PC-3 (cell line): ENCODE results near the gene CACNA1E. TPM values are rescaled to one million over a fixed set of nuclear protein-coding genes. Genes with fewer than 3 reads are reported as not detected.

Source experiments
- ATAC-seq: fragments of 200-7000 bp; cut with Tn5 transposase; 2 replicates; pipeline ENCODE4 v1.9.1; 2020; ENCODE audit warnings: mild to moderate bottlenecking, moderate library complexity
- BruUV-seq: library from RNA; stranded (reverse); fragments of 400-500 nt; replicated peaks from 2 replicates; lab custom pipeline; 2021; lab: Mats Ljungman, UMichigan
- CTCF ChIA-PET: fragments of 300-600 bp; sonication (Branson Sonifier 250); formaldehyde crosslinking; loops from one replicate; lab custom pipeline; 2022; ENCODE audit warnings: antibody characterized with exemption; lab: Charles Lee
- POLR2A ChIA-PET: fragments of 300-600 bp; sonication (Branson Sonifier 250); formaldehyde crosslinking; loops from one replicate; lab custom pipeline; 2022; ENCODE audit warnings: antibody characterized with exemption; ENCODE audit not compliant: unreplicated experiment; lab: Charles Lee
- DNase-seq: peaks from one replicate; pipeline ENCODE4 v3.0.0-alpha.2; 2015
- H2AFZ ChIP-seq: fragments of 300-600 bp; sonication (generic); 2 replicates; pipeline ENCODE4 v1.6.0; 2016; ENCODE audit warnings: antibody characterized with exemption, low read length
- H3F3A ChIP-seq: fragments of 300-600 bp; sonication (generic); one replicate; pipeline ENCODE4 v1.6.0; 2017; ENCODE audit warnings: antibody characterized with exemption, low read length, control low read depth, mild to moderate bottlenecking; ENCODE audit not compliant: unreplicated experiment
- H3K27ac ChIP-seq: fragments of 300-600 bp; sonication (generic); 2 replicates; pipeline ENCODE4 v1.5.1; 2016; ENCODE audit warnings: mild to moderate bottlenecking, low read length
- H3K27me3 ChIP-seq: fragments of 300-600 bp; sonication (generic); 2 replicates; pipeline ENCODE4 v1.6.1; 2016; ENCODE audit warnings: low read length, mixed read lengths
- H3K36me3 ChIP-seq: fragments of 300-600 bp; sonication (generic); 2 replicates; pipeline ENCODE4 v1.6.1; 2016; ENCODE audit warnings: low read depth, mixed run types, low read length, mixed read lengths
- H3K4me1 ChIP-seq: fragments of 300-600 bp; sonication (generic); 2 replicates; pipeline ENCODE4 v1.5.1; 2016; ENCODE audit warnings: low read length; ENCODE audit not compliant: insufficient read depth
- H3K4me2 ChIP-seq: fragments of 300-600 bp; sonication (generic); 2 replicates; pipeline ENCODE4 v1.6.0; 2016; ENCODE audit warnings: low read length
- H3K4me3 ChIP-seq: fragments of 300-600 bp; sonication (generic); 2 replicates; pipeline ENCODE4 v1.5.1; 2016; ENCODE audit warnings: mild to moderate bottlenecking, low read length, mixed read lengths
- H3K79me2 ChIP-seq: fragments of 300-600 bp; sonication (generic); 2 replicates; pipeline ENCODE4 v1.6.1; 2017; ENCODE audit warnings: low read length, mixed read lengths
- H3K9ac ChIP-seq: fragments of 300-600 bp; sonication (generic); 2 replicates; pipeline ENCODE4 v1.6.0; 2016; ENCODE audit warnings: mild to moderate bottlenecking, low read length
- H3K9me2 ChIP-seq: fragments of 300-600 bp; sonication (generic); replicated peaks from 2 replicates; pipeline ENCODE4 v1.6.1; 2016; ENCODE audit warnings: mixed run types, low read length, mixed read lengths
- H3K9me3 ChIP-seq: fragments of 300-600 bp; sonication (generic); 2 replicates; pipeline ENCODE4 v1.6.1; 2016; ENCODE audit warnings: low read length, mixed read lengths
- H4K20me1 ChIP-seq: fragments of 300-600 bp; sonication (generic); 2 replicates; pipeline ENCODE4 v1.6.1; 2016; ENCODE audit warnings: low read length, mixed read lengths
- EZH2 ChIP-seq: fragments of 300-600 bp; sonication (generic); IDR thresholded peaks from one replicate; pipeline ENCODE4 v1.6.1; 2017; ENCODE audit warnings: antibody characterized with exemption, mild to moderate bottlenecking, low read length; ENCODE audit not compliant: unreplicated experiment
- EZH2phosphoT487 ChIP-seq: fragments of 300-600 bp; sonication (generic); IDR thresholded peaks from 2 replicates; pipeline ENCODE4 v1.6.1; 2018; ENCODE audit warnings: mild to moderate bottlenecking, antibody characterized with exemption, low read length, borderline replicate concordance
- intact Hi-C: fragments of 100-400 bp; cut with micrococcal nuclease; formaldehyde crosslinking; loops from 2 replicates; pipeline ENCODE4 v1.9.0; 2023
- total RNA-seq: library from RNA; depleted of rRNA; stranded (reverse); fragments of >200 nt; gene quantifications from 2 replicates; pipeline ENCODE4 v1.2.3, GENCODE V29; 2014
- TF ChIP-seq, protein P1 (sequence below): fragments of 300-600 bp; sonication (generic); conservative IDR thresholded peaks from 2 replicates; pipeline ENCODE4 v1.5.1; 2017; ENCODE audit warnings: antibody characterized with exemption, low read depth, mild to moderate bottlenecking, low read length

CACNA1E gene
- total RNA-seq, 1 experiment from 2014 or later = not detected

DNA sequence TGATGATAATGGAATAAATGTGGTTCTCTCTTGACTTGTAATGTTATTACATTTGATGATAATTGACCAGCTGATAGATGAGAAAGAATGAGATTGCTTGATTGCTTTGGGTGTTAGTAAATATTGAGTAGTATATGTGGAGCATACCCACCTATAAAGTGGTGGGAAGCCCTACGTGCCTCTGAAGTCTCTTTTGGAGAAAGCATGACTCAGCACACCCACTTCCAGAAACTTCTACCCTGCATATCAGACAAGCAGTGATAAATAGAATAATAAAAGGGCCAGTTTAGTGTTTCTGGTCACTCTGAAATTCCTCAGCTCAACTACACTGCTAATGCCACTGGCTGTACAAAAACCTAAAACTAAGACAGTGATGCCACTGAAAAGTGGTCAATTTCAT is 289.4 kb downstream of the CACNA1E start:
- no peaks in the 10 kb centered on the region for H4K20me1 ChIP-seq
- ChIA-PET POLR2A (no interaction called here), CTCF (no interaction called here)
- H3K9ac ChIP-seq = no peak overlapping the region
- no peaks in the 10 kb centered on the region for H3K4me1 ChIP-seq
- TF ChIP-seq, protein P1, sequence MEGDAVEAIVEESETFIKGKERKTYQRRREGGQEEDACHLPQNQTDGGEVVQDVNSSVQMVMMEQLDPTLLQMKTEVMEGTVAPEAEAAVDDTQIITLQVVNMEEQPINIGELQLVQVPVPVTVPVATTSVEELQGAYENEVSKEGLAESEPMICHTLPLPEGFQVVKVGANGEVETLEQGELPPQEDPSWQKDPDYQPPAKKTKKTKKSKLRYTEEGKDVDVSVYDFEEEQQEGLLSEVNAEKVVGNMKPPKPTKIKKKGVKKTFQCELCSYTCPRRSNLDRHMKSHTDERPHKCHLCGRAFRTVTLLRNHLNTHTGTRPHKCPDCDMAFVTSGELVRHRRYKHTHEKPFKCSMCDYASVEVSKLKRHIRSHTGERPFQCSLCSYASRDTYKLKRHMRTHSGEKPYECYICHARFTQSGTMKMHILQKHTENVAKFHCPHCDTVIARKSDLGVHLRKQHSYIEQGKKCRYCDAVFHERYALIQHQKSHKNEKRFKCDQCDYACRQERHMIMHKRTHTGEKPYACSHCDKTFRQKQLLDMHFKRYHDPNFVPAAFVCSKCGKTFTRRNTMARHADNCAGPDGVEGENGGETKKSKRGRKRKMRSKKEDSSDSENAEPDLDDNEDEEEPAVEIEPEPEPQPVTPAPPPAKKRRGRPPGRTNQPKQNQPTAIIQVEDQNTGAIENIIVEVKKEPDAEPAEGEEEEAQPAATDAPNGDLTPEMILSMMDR = no peak
- TF ChIP-seq EZH2phosphoT487 (no peak), EZH2 (no peak)
- H3K4me2 ChIP-seq = no peak overlapping the region
- H3K79me2 ChIP-seq = no peaks in the 10 kb centered on the region
- H3K27me3 ChIP-seq = no peaks in the 10 kb centered on the region
- DNase-seq (no peak), ATAC-seq (no peak)
- no peak overlapping the region for H3K4me3 ChIP-seq
- no peaks in the 10 kb centered on the region for H3K9me3 ChIP-seq
- BruUV-seq = no TSS peak
- H3K36me3 ChIP-seq = no peaks in the 10 kb centered on the region
- H3K9me2 ChIP-seq = no peaks in the 10 kb centered on the region
- H2AFZ ChIP-seq = no peak overlapping the region
- H3K27ac ChIP-seq = no peak overlapping the region
- intact Hi-C loops = no loop called here
- no peaks in the 10 kb centered on the region for H3F3A ChIP-seq

DNA sequence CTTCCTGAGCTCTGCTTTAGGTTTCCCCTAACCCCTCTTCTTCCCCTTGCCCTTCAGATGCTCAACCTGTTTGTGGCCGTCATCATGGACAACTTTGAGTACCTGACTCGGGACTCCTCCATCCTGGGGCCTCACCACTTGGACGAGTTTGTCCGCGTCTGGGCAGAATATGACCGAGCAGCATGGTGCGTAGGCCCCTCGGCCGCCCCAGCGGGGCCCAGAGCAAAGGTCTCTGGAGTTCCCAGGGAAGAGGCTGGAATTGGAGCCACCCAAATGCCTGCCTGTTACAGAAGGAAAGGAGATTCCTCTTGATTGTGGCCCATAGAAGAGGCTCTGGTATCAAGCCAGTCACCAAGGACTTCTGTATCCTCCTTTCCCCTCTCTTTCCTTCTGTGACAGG is 292.7 kb downstream of the CACNA1E start:
- H3K79me2 ChIP-seq = no peaks in the 10 kb centered on the region
- no peaks in the 10 kb centered on the region for H3K4me1 ChIP-seq
- H4K20me1 ChIP-seq = no peaks in the 10 kb centered on the region
- TF ChIP-seq EZH2phosphoT487 (no peak), EZH2 (no peak)
- TF ChIP-seq, protein P1 = no peak
- no peak overlapping the region for H3K27ac ChIP-seq
- ChIA-PET CTCF (no interaction called here), POLR2A (no interaction called here)
- no peaks in the 10 kb centered on the region for H3K27me3 ChIP-seq
- no TSS peak for BruUV-seq
- no peak overlapping the region for H3K4me2 ChIP-seq
- H3K9me3 ChIP-seq = no peaks in the 10 kb centered on the region
- no peaks in the 10 kb centered on the region for H3F3A ChIP-seq
- intact Hi-C loops = no loop called here
- ATAC-seq (no peak), DNase-seq (no peak)
- no peaks in the 10 kb centered on the region for H3K36me3 ChIP-seq
- no peaks in the 10 kb centered on the region for H3K9me2 ChIP-seq
- H3K4me3 ChIP-seq = no peak overlapping the region
- no peak overlapping the region for H2AFZ ChIP-seq
- H3K9ac ChIP-seq = no peak overlapping the region

DNA sequence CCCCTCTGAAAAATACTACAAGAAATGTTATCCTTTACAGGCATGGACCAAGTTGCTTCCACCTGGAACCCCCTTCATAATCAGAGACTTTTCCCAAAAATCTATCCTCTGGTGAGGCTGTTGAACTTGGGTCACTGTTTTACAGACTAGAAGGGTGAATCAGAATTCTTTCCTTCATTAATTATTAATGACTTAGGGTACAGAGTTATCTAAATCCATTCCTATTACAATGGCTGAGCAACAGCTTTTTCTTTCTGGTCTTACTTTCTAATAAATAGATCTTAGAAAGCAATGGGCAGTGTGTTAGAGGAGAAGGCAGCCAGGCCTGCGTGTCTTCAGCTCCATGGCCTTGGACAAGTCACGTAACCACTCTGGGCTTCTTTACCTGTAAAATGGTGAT is 294.0 kb downstream of the CACNA1E start:
- H3K4me1 ChIP-seq = no peaks in the 10 kb centered on the region
- no peaks in the 10 kb centered on the region for H3F3A ChIP-seq
- no peak overlapping the region for H3K27ac ChIP-seq
- DNase-seq (no peak), ATAC-seq (no peak)
- no peaks in the 10 kb centered on the region for H3K27me3 ChIP-seq
- BruUV-seq = no TSS peak
- H3K4me2 ChIP-seq = no peak overlapping the region
- no peaks in the 10 kb centered on the region for H3K9me3 ChIP-seq
- no peak overlapping the region for H3K9ac ChIP-seq
- intact Hi-C loops = no loop called here
- ChIA-PET POLR2A (no interaction called here), CTCF (no interaction called here)
- no peaks in the 10 kb centered on the region for H3K9me2 ChIP-seq
- H3K36me3 ChIP-seq = no peaks in the 10 kb centered on the region
- TF ChIP-seq EZH2phosphoT487 (no peak), EZH2 (no peak)
- TF ChIP-seq, protein P1 = no peak
- H3K79me2 ChIP-seq = no peaks in the 10 kb centered on the region
- no peak overlapping the region for H3K4me3 ChIP-seq
- no peaks in the 10 kb centered on the region for H4K20me1 ChIP-seq
- H2AFZ ChIP-seq = no peak overlapping the region
